ENCODE results near the gene LZIC.

DNA sequence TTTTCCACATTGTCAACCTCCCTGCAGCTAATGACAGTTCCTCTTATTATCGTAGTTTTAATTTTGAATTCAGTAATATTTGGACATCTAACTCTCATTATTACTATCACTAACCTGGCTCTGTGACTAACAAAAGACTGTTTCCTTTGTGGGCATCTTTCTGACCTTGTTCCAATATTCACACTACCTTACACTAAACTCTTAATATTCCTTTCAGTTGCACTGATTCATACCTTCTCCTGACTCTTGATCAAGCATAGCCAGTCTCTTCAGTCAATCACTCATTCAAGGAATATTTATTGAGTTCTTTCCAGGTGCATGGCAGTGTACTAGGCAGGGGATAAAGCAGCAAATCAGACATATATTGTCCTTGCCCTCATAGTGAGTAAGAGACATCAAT is 25.3 kb downstream of the LZIC start:
- no peak for TF ChIP-seq EP300 (IDR thresholded peaks at IDR 0.05; ENCODE audit: borderline replicate concordance in 1 of 2, low read depth in 2 of 2, low read length in 2 of 2)
- TF ChIP-seq KDM4A (IDR thresholded peaks at IDR 0.05; ENCODE audit: low read depth, low read length, severe bottlenecking) = no peak
- TF ChIP-seq, protein P1, sequence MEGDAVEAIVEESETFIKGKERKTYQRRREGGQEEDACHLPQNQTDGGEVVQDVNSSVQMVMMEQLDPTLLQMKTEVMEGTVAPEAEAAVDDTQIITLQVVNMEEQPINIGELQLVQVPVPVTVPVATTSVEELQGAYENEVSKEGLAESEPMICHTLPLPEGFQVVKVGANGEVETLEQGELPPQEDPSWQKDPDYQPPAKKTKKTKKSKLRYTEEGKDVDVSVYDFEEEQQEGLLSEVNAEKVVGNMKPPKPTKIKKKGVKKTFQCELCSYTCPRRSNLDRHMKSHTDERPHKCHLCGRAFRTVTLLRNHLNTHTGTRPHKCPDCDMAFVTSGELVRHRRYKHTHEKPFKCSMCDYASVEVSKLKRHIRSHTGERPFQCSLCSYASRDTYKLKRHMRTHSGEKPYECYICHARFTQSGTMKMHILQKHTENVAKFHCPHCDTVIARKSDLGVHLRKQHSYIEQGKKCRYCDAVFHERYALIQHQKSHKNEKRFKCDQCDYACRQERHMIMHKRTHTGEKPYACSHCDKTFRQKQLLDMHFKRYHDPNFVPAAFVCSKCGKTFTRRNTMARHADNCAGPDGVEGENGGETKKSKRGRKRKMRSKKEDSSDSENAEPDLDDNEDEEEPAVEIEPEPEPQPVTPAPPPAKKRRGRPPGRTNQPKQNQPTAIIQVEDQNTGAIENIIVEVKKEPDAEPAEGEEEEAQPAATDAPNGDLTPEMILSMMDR (IDR thresholded peaks at IDR 0.05; ENCODE audit: control extremely low read depth in 1 of 3, insufficient read depth in 1 of 3, low read depth in 1 of 3, low read length in 3 of 3) = no peak
- TF ChIP-seq PHF8 (conservative IDR thresholded peaks at IDR 0.05; ENCODE audit: low read depth, low read length) = no peak
- no peak for TF ChIP-seq JUND (IDR thresholded peaks at IDR 0.05; ENCODE audit: low read length)
- TF ChIP-seq, protein P2, sequence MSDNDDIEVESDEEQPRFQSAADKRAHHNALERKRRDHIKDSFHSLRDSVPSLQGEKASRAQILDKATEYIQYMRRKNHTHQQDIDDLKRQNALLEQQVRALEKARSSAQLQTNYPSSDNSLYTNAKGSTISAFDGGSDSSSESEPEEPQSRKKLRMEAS (IDR thresholded peaks at IDR 0.05) = no peak
- TF ChIP-seq SUZ12 (IDR thresholded peaks at IDR 0.05; ENCODE audit: low read length) = no peak
- TF ChIP-seq CBX5 (IDR thresholded peaks at IDR 0.05; ENCODE audit: low read depth, low read length) = no peak
- no peak for TF ChIP-seq FOSL1 (IDR thresholded peaks at IDR 0.05; ENCODE audit: insufficient read depth, low read depth, low read length)
- TF ChIP-seq, protein P3, sequence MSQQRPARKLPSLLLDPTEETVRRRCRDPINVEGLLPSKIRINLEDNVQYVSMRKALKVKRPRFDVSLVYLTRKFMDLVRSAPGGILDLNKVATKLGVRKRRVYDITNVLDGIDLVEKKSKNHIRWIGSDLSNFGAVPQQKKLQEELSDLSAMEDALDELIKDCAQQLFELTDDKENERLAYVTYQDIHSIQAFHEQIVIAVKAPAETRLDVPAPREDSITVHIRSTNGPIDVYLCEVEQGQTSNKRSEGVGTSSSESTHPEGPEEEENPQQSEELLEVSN (IDR thresholded peaks at IDR 0.05) = no peak
- TF ChIP-seq CHD2 (IDR thresholded peaks at IDR 0.05; ENCODE audit: low read length) = no peak
- TF ChIP-seq EGR1 (IDR thresholded peaks at IDR 0.05; ENCODE audit: borderline replicate concordance, low read depth, low read length) = no peak
- no peak for TF ChIP-seq JUN (IDR thresholded peaks at IDR 0.05; ENCODE audit: low read depth, low read length)
